ENCODE data around the gene DNAI1. TPM values are rescaled to one million over a fixed set of nuclear protein-coding genes. Genes with fewer than 3 reads are reported as not detected.

The DNAI1 gene
- total RNA-seq, 1 donor from 2014 or later, result not detected

DNA sequence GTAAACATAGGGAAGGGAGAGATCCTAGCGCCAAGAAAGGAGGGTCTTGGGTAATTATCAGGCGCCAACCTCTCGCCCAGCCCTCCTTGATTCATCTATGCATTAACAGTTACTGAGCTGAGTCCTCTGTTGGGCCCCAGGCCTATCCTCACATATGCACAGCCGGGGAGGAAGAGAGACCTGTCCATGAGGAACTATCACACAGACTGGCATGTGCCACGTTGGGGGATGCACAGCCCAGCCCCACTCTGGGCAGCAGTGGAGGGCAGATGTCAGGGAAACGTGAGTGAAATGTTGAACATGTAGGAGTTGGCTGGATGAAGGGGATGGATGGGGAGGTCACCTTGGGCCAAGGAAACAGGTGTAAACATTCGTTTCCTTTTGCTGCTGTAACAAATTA lies 82.9 kb downstream of the DNAI1 start:
- TF ChIP-seq, protein P1, sequence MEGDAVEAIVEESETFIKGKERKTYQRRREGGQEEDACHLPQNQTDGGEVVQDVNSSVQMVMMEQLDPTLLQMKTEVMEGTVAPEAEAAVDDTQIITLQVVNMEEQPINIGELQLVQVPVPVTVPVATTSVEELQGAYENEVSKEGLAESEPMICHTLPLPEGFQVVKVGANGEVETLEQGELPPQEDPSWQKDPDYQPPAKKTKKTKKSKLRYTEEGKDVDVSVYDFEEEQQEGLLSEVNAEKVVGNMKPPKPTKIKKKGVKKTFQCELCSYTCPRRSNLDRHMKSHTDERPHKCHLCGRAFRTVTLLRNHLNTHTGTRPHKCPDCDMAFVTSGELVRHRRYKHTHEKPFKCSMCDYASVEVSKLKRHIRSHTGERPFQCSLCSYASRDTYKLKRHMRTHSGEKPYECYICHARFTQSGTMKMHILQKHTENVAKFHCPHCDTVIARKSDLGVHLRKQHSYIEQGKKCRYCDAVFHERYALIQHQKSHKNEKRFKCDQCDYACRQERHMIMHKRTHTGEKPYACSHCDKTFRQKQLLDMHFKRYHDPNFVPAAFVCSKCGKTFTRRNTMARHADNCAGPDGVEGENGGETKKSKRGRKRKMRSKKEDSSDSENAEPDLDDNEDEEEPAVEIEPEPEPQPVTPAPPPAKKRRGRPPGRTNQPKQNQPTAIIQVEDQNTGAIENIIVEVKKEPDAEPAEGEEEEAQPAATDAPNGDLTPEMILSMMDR (IDR thresholded peaks at IDR 0.05; ENCODE audit: insufficient read depth, low read length, severe bottlenecking), result no peak
- Histone ChIP-seq H3K4me3 (ENCODE audit: low read depth, low read length) (no peak overlapping the region), H3K27me3 (ENCODE audit: control insufficient read depth, insufficient read depth, low read length) (peaks cover 2% of the 10 kb centered on the region), H3K36me3 (ENCODE audit: control insufficient read depth, insufficient read depth, low read length) (no peaks in the 10 kb centered on the region)
- no peak for DNase-seq (ENCODE audit: low read depth)
- FAIRE-seq, result no peak

DNA sequence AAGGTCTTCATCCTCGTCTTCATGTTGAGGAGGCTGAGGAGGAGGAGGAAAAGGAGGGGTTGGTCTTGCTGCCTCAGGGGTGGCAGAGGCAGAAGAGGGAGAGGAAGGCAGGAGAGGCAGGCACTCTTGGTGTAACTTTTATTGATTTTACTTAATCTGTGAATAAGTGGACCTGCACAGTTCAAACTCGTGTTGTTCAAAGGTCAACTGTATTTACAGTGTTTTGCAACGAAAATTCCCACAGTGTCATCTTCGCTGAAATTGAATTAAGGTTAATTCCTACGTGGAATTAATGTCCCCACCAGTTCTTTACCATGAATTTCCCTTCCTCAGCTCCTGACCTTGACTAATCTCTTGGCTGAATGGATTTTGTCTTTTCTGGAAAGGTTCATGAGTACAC lies 85.4 kb downstream of the DNAI1 start:
- no peak for DNase-seq (ENCODE audit: low read depth)
- TF ChIP-seq, protein P1 (IDR thresholded peaks at IDR 0.05; ENCODE audit: insufficient read depth, low read length, severe bottlenecking), result no peak
- H3K27me3 ChIP-seq (ENCODE audit: control insufficient read depth, insufficient read depth, low read length), result peaks cover 1% of the 10 kb centered on the region
- no peak for FAIRE-seq
- H3K4me3 ChIP-seq (ENCODE audit: low read depth, low read length), result no peak overlapping the region
- no peaks in the 10 kb centered on the region for H3K36me3 ChIP-seq (ENCODE audit: control insufficient read depth, insufficient read depth, low read length)

DNA sequence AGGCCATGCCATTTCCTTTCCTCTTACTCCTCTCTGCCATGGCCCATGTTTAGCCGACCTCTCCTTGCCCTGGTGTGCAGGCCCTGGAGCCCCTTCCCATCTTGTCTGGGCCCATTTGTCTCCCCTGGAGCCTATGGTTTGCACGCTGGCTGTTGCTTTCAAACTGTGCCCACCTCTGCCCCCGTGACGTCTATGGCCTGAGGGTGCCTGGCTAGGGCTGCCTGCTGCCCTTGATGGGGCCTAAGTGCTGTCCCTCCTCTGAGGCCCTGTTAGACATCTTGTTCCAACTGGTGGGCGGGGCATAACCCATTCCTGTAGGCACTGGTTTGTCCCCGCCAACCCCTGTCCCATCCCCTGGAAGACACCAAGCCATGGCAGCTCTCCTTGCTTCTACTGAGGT lies 86.9 kb downstream of the DNAI1 start:
- no peak for FAIRE-seq
- no peak for DNase-seq (ENCODE audit: low read depth)
- Histone ChIP-seq H3K4me3 (ENCODE audit: low read depth, low read length) (no peak overlapping the region), H3K36me3 (ENCODE audit: control insufficient read depth, insufficient read depth, low read length) (no peaks in the 10 kb centered on the region), H3K27me3 (ENCODE audit: control insufficient read depth, insufficient read depth, low read length) (peaks cover 1% of the 10 kb centered on the region)
- TF ChIP-seq, protein P1 (IDR thresholded peaks at IDR 0.05; ENCODE audit: insufficient read depth, low read length, severe bottlenecking), result no peak

DNA sequence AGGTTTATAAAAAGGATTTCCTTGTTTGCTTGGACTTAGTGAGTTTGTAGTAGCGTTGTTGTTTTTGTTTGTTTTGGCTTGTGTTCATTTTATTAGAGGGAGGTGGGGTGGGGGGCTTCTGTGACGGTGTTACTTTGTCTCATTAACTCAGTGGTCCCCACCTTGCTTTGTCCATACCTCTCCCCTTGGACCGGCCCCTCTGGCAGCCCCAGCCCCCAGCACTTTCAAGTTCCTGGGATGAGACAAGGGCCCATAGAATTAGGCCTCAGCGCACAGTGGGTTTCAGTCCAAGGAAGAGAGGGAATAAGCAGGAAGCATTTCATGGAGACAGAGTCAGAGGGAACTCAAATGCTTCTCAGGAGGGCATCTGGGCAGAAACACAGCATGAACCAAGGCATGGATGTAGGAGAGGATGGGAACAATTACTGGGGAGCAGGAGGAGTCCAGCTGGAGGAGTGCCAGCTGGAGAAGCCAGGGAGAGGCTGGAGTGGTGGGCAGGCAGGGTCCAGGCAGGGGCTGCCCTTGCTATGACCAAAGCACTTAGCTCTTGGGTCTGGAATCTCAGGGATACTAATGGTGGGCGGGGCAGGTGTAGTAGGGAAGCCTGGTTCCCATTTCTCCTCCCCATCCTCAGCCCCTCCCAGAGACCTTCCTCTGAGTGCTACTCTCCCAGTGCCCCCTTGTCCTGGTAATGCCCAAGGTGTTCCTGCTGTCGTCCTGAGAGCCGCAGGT lies 87.7 kb downstream of the DNAI1 start:
- Histone ChIP-seq H3K4me3 (ENCODE audit: low read depth, low read length) (no peak overlapping the region), H3K36me3 (ENCODE audit: control insufficient read depth, insufficient read depth, low read length) (no peaks in the 10 kb centered on the region), H3K27me3 (ENCODE audit: control insufficient read depth, insufficient read depth, low read length) (peaks cover 1% of the 10 kb centered on the region)
- DNase-seq (ENCODE audit: low read depth), result no peak
- FAIRE-seq, result no peak
- TF ChIP-seq, protein P1 (IDR thresholded peaks at IDR 0.05; ENCODE audit: insufficient read depth, low read length, severe bottlenecking), result no peak

DNA sequence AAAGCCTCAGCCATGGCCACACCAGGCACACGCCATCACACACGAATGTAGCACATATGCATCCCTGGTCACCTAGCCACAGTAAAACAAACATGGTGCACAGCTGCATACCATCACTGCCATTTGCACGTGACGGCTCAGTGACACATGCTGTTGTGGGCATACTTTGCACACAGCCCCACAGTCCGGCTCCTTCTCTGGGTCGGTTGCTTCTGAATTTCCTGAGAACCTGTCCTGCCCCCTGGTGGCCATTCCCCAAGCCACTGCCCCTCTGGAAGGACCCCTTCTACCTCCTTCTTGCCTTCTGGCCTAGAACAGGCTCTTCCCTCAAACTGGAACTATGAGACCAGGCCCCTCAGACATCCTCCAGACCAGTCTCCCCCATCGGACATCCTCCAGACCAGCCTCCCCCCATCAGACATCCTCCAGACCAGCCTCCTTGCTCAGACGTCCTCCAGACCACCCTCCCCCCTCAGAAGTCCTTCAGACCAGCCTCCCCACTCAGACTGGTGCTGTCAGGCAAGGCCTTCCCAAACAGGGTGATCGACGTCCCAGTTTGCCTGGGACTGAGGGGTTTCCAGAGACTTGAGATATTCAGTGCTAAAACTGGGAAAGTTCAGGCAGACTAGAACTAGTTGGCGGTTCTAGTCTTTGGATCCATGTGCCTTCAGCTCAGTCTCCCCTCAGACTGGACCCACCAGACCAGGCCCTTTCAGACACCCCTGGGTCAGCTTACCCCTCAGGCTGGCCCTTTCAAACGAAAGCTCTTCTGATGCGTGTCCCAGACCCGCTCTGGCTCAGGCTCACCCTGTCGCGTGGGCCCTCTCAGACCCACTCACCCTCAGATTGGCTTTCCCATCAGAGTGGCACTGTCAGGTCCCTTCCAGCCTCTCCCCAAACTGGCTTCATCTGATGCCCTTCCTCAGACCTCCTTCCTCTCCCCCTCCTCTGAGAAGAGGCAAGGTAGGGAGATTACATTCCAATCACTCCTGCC lies 88.5 kb downstream of the DNAI1 start:
- peak; percentile 48 for DNase-seq (ENCODE audit: low read depth)
- no peak overlapping the region for H3K4me3 ChIP-seq (ENCODE audit: low read depth, low read length)
- no peak for FAIRE-seq
- no peaks in the 10 kb centered on the region for H3K36me3 ChIP-seq (ENCODE audit: control insufficient read depth, insufficient read depth, low read length)
- H3K27me3 ChIP-seq (ENCODE audit: control insufficient read depth, insufficient read depth, low read length), result peaks cover 1% of the 10 kb centered on the region
- TF ChIP-seq, protein P1 (IDR thresholded peaks at IDR 0.05; ENCODE audit: insufficient read depth, low read length, severe bottlenecking), result peak; percentile 81

Data from bronchial epithelial cell (primary cell).